ENCODE measurements around the gene ABCC4. TPM values are rescaled to one million over a fixed set of nuclear protein-coding genes. Genes with fewer than 3 reads are reported as not detected.

ABCC4 gene
- total RNA-seq, 2 experiments from 2014 or later = 9.6 to 11.8 TPM

DNA sequence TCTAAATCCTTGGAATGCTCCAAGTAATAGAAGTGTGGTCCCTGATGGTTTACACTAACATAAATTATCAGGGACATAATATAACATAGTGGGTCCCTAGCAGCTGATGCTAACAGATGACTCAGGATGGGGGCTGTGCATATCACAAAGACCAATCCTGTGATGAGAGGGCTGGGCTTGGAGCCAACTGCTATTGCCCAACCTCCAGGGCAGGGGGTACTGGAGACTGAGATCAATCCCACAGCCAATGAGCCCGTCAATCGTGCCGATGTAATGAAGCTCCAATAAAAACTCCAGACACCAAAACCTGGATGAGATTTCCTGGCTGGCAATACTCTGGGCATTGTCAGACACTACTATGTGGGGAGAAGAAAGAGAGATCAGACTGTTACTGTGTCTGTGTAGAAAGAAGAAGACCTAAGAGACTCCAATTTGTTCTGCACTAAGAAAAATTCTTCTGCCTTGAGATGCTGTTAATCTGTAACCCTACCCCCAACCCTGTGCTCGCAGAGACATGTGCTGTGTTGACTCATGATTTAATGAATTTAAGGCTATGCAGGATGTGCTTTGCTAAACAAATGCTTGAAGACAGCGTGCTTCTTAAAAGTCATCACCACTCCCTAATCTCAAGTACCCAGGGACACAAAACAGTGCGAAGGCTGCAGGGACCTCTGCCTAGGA, 33.4 kb downstream of the ABCC4 start:
- POLR2A ChIA-PET = no interaction called here
- DNase-seq (no peak), ATAC-seq (no peak)
- Mint-ChIP-seq H3K36me3 (ENCODE audit: low read depth) (peaks cover 32% of the 10 kb centered on the region), H3K4me1 (ENCODE audit: low read depth) (peaks cover 5% of the 10 kb centered on the region), H3K27me3 (no peaks in the 10 kb centered on the region), H3K27ac (no peak overlapping the region), H3K4me3 (no peak overlapping the region), H3K9me3 (peaks cover 4% of the 10 kb centered on the region)
- CTCF ChIA-PET = no interaction called here
- TF ChIP-seq CTCF (IDR thresholded peaks at IDR 0.05) = no peak
- intact Hi-C loops (cut with micrococcal nuclease) = no loop called here

DNA sequence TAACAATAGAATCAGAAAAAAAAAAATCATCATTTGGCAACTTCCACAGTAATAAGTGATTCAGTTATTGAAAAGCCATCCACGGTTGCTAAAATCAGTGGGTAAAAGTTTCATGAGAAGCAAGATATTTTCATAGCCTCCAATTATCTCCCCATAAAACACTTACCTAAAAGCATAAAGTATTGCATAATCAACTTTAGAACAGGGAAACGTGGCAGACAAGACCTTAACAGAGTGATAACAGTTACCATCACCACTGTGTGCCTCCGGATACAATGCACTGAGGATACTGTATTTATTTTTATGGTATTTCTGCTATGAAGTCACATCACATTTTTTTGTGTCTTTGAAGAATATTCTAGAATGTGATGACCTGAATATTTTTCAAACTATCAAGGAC, 37.0 kb downstream of the ABCC4 start:
- Mint-ChIP-seq H3K4me1 (ENCODE audit: low read depth) (peaks cover 4% of the 10 kb centered on the region), H3K36me3 (ENCODE audit: low read depth) (peaks cover 37% of the 10 kb centered on the region), H3K27me3 (no peaks in the 10 kb centered on the region), H3K4me3 (no peak overlapping the region), H3K27ac (no peak overlapping the region), H3K9me3 (peaks cover 4% of the 10 kb centered on the region)
- CTCF ChIA-PET = no interaction called here
- no peak for TF ChIP-seq CTCF (IDR thresholded peaks at IDR 0.05)
- intact Hi-C loops (cut with micrococcal nuclease) = no loop called here
- DNase-seq = no peak
- POLR2A ChIA-PET = no interaction called here
- ATAC-seq = no peak

GRCh38 chr13:95262837-95263384, 38.3 kb downstream of the ABCC4 start:
- no peak overlapping the region for H3K27ac Mint-ChIP-seq
- intact Hi-C loops (cut with micrococcal nuclease) = no loop called here
- no peak for ATAC-seq
- ChIA-PET CTCF (interaction anchor here (1.0 kb wide), 1 partner anchor 53 kb away, joined by 3 read pairs; no protein-coding TSS in a partner anchor), POLR2A (no interaction called here)
- no peak for DNase-seq
- peaks cover 4% of the 10 kb centered on the region for H3K4me1 Mint-ChIP-seq (ENCODE audit: low read depth)
- H3K9me3 Mint-ChIP-seq = peaks cover 4% of the 10 kb centered on the region
- no peak overlapping the region for H3K4me3 Mint-ChIP-seq
- no peaks in the 10 kb centered on the region for H3K27me3 Mint-ChIP-seq
- H3K36me3 Mint-ChIP-seq (ENCODE audit: low read depth) = peaks cover 35% of the 10 kb centered on the region
- no peak for TF ChIP-seq CTCF (IDR thresholded peaks at IDR 0.05)

GRCh38 chr13:95261956-95262355, 39.3 kb downstream of the ABCC4 start:
- Mint-ChIP-seq H3K4me3 (no peak overlapping the region), H3K36me3 (ENCODE audit: low read depth) (peaks cover 28% of the 10 kb centered on the region), H3K27me3 (no peaks in the 10 kb centered on the region), H3K4me1 (ENCODE audit: low read depth) (peaks cover 4% of the 10 kb centered on the region), H3K9me3 (peaks cover 4% of the 10 kb centered on the region), H3K27ac (no peak overlapping the region)
- ATAC-seq (no peak), DNase-seq (no peak)
- POLR2A ChIA-PET = no interaction called here
- TF ChIP-seq CTCF (IDR thresholded peaks at IDR 0.05) = no peak
- intact Hi-C loops (cut with micrococcal nuclease) = no loop called here
- CTCF ChIA-PET = interaction anchor here (1.0 kb wide), 1 partner anchor 142 kb away, joined by 3 read pairs; no protein-coding TSS in a partner anchor

GRCh38 chr13:95260031-95260525, 41.2 kb downstream of the ABCC4 start:
- intact Hi-C loops (cut with micrococcal nuclease) = no loop called here
- no peak for TF ChIP-seq CTCF (IDR thresholded peaks at IDR 0.05)
- POLR2A ChIA-PET = no interaction called here
- H3K4me3 Mint-ChIP-seq = no peak overlapping the region
- H3K27ac Mint-ChIP-seq = no peak overlapping the region
- peaks cover 17% of the 10 kb centered on the region for H3K36me3 Mint-ChIP-seq (ENCODE audit: low read depth)
- CTCF ChIA-PET = no interaction called here
- ATAC-seq = no peak
- H3K27me3 Mint-ChIP-seq = no peaks in the 10 kb centered on the region
- H3K4me1 Mint-ChIP-seq (ENCODE audit: low read depth) = peaks cover 4% of the 10 kb centered on the region
- no peak for DNase-seq
- H3K9me3 Mint-ChIP-seq = no peaks in the 10 kb centered on the region

Measured in activated CD8-positive, alpha-beta T cell treated with anti-CD3 and anti-CD28 coated beads for 36 hours (primary cell).